Activated naive CD8-positive, alpha-beta T cell treated with anti-CD3 and anti-CD28 coated beads for 36 hours (primary cell): ENCODE data around the gene AMBRA1. TPM values are rescaled to one million over a fixed set of nuclear protein-coding genes. Genes with fewer than 3 reads are reported as not detected.

Experiments
- DNase-seq: peaks from one replicate; pipeline ENCODE4 v3.0.0; 2021
- H3K27ac Mint-ChIP-seq: one replicate; pipeline ENCODE4 v1.8.0; 2022; ENCODE audit warnings: mild to moderate bottlenecking, moderate library complexity, mixed read lengths
- H3K27me3 Mint-ChIP-seq: one replicate; pipeline ENCODE4 v1.8.0; 2022; ENCODE audit warnings: mild to moderate bottlenecking, mixed read lengths
- H3K36me3 Mint-ChIP-seq: one replicate; pipeline ENCODE4 v1.8.0; 2021; ENCODE audit warnings: mild to moderate bottlenecking, mixed read lengths
- H3K4me1 Mint-ChIP-seq: one replicate; pipeline ENCODE4 v1.8.0; 2021; ENCODE audit warnings: mixed read lengths
- H3K4me3 Mint-ChIP-seq: one replicate; pipeline ENCODE4 v1.8.0; 2022; ENCODE audit warnings: mild to moderate bottlenecking, moderate library complexity, mixed read lengths
- H3K9me3 Mint-ChIP-seq: one replicate; pipeline ENCODE4 v1.8.0; 2022; ENCODE audit warnings: mixed read lengths
- total RNA-seq, 2 experiments: library from RNA; stranded (reverse); gene quantifications; one replicate each; pipeline ENCODE4 v1.2.3, GENCODE V29; 2021

The AMBRA1 gene
- total RNA-seq, 2 experiments from 2014 or later: 24.6 to 27.2 TPM

DNA sequence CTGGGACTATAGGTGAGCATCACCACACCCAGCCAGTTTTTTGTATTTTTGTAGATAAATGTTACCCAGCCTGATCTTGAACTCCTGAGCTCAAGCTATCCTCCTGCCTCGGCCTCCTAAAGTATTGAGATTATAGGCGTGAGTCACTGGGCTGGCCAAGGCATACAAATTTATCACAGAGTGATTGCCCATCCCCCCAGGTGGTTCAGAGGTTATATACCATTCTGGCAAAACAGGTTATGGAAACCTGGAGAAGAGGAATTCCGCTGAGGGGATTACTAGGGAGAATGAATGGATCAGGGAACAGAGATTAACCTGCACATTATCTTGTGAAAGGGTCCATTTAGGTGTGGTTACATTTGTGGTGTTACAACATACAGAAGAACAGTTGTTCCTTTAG is 31.6 kb upstream of the AMBRA1 start:
- H3K36me3 Mint-ChIP-seq: peaks cover 15% of the 10 kb centered on the region
- no peak overlapping the region for H3K4me3 Mint-ChIP-seq
- no peak for DNase-seq
- no peaks in the 10 kb centered on the region for H3K27me3 Mint-ChIP-seq
- peaks cover 20% of the 10 kb centered on the region for H3K4me1 Mint-ChIP-seq
- H3K27ac Mint-ChIP-seq: no peak overlapping the region
- no peaks in the 10 kb centered on the region for H3K9me3 Mint-ChIP-seq

DNA sequence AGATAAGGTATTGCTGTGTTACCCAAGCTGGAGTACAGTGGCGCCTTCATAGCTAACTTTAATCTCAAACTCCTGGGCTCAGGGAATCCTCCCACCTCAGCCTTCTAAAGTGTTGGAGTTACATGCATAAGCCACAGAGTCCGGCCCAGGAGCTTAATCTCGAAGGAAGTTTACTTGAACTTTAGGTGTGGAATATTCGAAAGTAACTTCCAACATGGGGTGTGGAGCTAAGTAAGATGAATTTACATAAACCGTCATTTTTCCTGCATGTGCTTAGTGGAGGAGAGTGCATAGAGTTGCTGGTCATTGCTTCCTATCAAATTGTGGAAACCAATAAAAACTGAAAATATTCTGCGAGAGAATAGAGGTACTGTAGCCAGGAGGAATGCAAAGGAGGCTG is 25.0 kb upstream of the AMBRA1 start:
- no peaks in the 10 kb centered on the region for H3K27me3 Mint-ChIP-seq
- H3K9me3 Mint-ChIP-seq: no peaks in the 10 kb centered on the region
- H3K4me3 Mint-ChIP-seq: peak overlapping the region; percentile 52
- H3K36me3 Mint-ChIP-seq: peaks cover 6% of the 10 kb centered on the region
- DNase-seq: no peak
- H3K27ac Mint-ChIP-seq: no peak overlapping the region
- peaks cover 38% of the 10 kb centered on the region for H3K4me1 Mint-ChIP-seq

DNA sequence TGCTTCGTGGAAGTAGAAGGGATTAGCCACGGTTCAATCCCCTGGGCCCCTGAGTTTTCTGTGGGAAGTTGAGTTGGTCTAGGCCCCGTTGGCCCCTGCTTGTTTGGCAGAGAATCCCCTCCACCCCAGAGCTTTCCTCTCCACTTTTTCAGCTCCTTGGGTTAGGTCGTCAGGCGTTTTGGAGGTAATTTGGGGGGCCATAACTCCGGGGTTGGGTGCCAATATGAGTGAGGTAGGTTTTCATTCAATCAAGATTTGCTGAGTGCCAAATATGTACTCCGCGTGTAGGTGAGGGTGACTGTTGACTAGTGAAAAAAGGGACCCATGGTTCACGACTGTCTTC is 24.1 kb upstream of the AMBRA1 start:
- H3K4me1 Mint-ChIP-seq: peaks cover 40% of the 10 kb centered on the region

DNA sequence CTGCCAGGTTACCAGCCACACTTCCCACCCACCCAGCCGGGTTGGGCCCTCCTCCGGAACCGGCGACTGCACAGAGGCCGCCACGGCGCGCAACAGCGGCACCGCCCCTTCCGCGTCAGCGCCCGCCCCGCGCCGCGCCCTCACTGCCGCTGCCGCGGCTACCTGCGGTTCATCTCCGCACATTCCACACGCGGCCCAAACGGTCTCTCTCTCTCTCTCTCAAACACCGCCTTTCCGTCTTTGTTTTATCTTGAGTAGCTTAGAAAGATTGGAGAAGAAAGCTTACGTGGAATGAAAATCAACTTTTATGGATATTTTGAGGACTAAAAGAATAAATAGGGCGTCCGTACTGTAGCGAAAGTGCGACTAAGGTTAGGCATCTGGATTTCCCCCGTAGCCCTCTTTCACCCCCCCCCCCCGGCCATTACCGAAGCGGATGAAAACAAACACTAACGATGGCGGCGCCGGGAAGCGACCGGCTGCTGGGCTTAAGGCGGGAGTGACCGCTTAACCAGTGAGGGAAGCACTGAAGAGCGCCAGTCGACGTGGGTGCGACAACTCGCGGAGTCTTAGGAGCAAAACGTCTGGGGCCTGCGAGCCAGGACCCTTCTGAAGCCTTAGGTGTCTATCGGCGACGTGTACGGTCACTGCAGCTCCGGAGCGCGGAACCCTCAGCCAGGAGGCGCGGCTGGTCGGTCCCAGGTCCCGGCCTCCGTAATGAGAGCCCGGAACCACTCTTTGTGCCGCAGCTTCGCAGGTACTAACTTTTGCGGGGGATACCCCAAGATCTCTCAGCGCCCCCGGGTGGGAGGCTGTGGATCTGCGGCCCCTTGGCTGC is 23.5 kb upstream of the AMBRA1 start, which contains the start of the genes ATG13 and HARBI1:
TSS of gene ATG13 (plus strand) at position 420 of the 838 bp plus-strand sequence. CDS start 26,739 bp downstream, outside the sequence.
TSS of gene HARBI1 (minus strand) at position 94 of the 838 bp plus-strand sequence. CDS start 990 bp downstream, outside the sequence.
- Mint-ChIP-seq H3K9me3 (no peaks in the 10 kb centered on the region), H3K36me3 (peaks cover 6% of the 10 kb centered on the region), H3K4me1 (peaks cover 36% of the 10 kb centered on the region), H3K27ac (peak within 1 kb of the TSS; percentile 99), H3K27me3 (no peaks in the 10 kb centered on the region), H3K4me3 (peak within 1 kb of the TSS; percentile 93)
- DNase-seq: peak; percentile 97

More for the DNA sequence above, 24.1 kb upstream of the AMBRA1 start:
- no peaks in the 10 kb centered on the region for H3K27me3 Mint-ChIP-seq
- peak overlapping the region; percentile 99 for H3K27ac Mint-ChIP-seq
- peaks cover 6% of the 10 kb centered on the region for H3K36me3 Mint-ChIP-seq
- DNase-seq: no peak
- no peaks in the 10 kb centered on the region for H3K9me3 Mint-ChIP-seq
- H3K4me3 Mint-ChIP-seq: peak overlapping the region; percentile 93

DNA sequence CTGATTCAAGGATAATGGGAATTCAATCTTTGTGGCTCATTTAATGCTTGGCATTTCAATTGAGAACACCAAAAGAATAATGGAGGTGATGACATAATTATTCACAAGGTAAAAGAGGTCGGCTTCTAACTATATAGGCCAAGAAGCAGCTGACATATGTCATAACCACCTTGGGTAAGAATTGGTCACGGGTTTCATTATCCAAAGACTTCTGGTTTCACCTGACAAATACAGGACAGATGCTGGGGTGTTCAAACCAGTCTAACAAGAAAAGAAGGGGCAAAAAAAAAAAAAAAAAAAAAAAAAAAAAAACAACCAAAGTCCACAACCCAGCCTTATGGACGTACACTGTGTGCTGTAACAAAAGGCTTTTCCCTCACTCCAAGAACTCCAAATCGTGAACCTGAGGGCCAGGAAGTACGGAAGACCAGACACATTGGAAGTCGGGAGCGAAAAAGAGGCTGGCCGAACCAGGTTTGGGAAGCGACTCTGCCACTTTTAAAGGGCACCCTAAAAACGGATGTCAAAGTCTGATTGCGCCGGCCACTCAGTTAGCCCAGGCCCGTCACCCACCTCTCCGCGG is 22.8 kb upstream of the AMBRA1 start:
- H3K27me3 Mint-ChIP-seq: no peaks in the 10 kb centered on the region
- no peak for DNase-seq
- peak overlapping the region; percentile 99 for H3K27ac Mint-ChIP-seq
- H3K9me3 Mint-ChIP-seq: no peaks in the 10 kb centered on the region
- H3K4me3 Mint-ChIP-seq: peak overlapping the region; percentile 93
- H3K4me1 Mint-ChIP-seq: peaks cover 33% of the 10 kb centered on the region
- H3K36me3 Mint-ChIP-seq: peaks cover 4% of the 10 kb centered on the region

DNA sequence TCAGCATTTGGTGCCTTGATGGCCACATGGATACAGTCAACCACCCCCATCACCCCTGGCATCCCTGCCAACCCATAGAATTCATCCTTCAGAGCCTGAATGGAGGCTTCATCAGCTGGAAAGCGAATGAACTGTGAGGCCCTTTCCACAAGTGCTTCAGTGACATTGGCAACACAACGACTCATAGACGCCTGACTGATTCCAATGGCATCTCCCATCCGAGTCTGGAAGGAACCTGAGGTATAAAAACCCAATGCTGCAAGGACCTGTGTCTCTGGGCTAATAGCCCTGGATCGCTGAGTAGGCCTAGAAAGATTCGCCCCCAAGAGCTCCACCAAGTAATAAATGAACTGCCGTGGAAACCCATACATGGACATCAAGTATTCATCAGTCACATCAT is 21.9 kb upstream of the AMBRA1 start:
- H3K36me3 Mint-ChIP-seq: no peaks in the 10 kb centered on the region
- no peak overlapping the region for H3K27ac Mint-ChIP-seq
- H3K9me3 Mint-ChIP-seq: no peaks in the 10 kb centered on the region
- peaks cover 28% of the 10 kb centered on the region for H3K4me1 Mint-ChIP-seq
- peak overlapping the region; percentile 93 for H3K4me3 Mint-ChIP-seq
- DNase-seq: no peak
- H3K27me3 Mint-ChIP-seq: no peaks in the 10 kb centered on the region

DNA sequence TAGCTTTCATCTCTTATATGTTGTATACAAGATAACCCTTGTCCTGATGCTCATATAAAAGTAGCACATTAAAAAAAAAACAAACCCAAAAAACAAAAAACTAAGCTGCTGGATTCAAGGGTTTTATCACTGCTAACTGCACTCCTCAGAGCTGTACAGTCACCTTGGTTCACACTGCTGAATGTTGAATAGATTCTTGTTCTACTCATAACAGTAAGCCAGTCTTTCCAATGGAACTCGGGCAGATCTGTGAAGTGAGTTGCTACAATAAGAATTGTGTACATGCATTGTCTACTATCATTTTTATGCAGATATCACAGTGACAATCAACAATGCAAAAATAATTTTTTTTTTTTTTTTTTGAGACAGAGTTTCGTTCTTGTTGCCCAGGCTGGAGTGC is 18.5 kb upstream of the AMBRA1 start:
- Mint-ChIP-seq H3K27me3 (no peaks in the 10 kb centered on the region), H3K9me3 (no peaks in the 10 kb centered on the region), H3K27ac (no peak overlapping the region), H3K4me3 (no peak overlapping the region), H3K4me1 (peaks cover 14% of the 10 kb centered on the region), H3K36me3 (no peaks in the 10 kb centered on the region)
- no peak for DNase-seq

DNA sequence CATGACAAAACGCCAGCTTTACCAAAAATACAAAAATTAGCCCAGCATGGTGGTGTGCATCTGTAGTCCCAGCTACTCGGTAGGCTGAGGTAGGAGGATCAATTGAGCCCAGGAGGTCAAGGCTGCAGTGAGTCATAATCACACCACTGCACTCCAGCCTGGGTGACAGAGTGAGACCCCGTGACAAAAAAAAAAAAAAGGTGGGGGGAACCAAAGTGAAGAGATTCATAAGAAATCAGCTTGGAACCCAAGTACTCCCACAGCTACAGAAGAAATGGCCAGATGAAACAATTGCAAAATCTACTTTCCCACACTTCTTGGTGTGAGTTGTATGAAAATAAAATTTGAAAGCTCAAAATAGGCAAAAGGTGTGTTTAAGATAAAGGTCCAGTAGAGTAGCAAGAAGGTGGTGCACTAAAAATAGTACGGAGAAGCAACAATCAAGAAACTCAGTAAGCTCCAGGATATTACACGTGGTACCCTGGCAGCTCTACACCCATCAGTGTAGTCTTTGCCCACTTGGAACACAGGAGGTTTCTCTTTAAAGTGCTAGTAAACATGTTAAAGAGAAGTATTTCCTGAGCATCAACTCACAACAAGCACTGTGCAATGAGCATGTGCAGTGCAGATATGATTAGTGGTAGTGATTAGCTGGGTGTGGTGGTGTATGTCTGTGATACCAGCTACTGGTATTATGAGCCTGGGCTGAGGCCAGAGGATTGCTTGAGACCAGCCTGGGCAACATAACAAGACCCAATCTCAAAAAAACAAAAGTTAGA is 17.9 kb upstream of the AMBRA1 start:
- no peak for DNase-seq
- Mint-ChIP-seq H3K27ac (no peak overlapping the region), H3K4me1 (peaks cover 13% of the 10 kb centered on the region), H3K27me3 (no peaks in the 10 kb centered on the region), H3K4me3 (no peak overlapping the region), H3K36me3 (no peaks in the 10 kb centered on the region), H3K9me3 (no peaks in the 10 kb centered on the region)

DNA sequence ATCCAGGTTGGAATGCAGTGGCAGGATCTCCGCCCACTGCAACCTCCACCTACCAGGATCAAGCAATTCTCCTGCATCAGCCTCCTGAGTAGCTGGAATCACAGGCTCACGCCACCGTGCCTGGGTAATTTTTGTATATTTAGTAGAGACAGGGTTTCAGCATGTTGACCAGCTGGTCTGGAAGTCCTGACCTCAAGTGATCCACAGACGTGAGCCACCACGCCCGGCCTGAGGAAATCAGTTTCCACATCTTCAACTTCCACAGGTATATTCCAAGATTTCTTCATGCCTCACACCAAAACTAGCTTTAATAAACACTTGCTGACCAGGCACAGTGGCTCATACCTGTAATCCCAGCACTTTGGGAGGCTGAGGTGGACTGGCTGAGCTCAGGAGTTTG is 15.6 kb upstream of the AMBRA1 start:
- H3K4me3 Mint-ChIP-seq: no peak overlapping the region
- no peaks in the 10 kb centered on the region for H3K36me3 Mint-ChIP-seq
- H3K9me3 Mint-ChIP-seq: no peaks in the 10 kb centered on the region
- peaks cover 2% of the 10 kb centered on the region for H3K4me1 Mint-ChIP-seq
- no peaks in the 10 kb centered on the region for H3K27me3 Mint-ChIP-seq
- DNase-seq: no peak
- H3K27ac Mint-ChIP-seq: no peak overlapping the region

DNA sequence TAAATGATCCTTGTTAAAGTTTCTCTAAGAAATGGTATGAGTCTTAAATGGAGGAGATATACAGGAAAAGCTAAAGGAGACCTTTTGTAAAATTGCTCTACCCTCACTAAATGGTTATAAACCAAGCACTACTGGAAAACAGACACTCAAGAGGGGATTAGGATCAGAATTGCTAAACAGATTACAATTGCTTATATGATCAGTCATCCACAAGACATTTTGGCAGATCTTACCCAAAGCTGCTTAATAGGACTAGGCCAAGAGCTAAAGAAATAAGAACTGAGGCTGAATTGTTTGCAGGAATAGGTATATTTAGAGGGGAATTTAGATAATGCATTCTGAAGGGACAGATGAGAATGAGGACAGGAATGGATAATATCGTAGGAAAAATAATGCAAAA is 13.7 kb upstream of the AMBRA1 start:
- no peak overlapping the region for H3K27ac Mint-ChIP-seq

DNA sequence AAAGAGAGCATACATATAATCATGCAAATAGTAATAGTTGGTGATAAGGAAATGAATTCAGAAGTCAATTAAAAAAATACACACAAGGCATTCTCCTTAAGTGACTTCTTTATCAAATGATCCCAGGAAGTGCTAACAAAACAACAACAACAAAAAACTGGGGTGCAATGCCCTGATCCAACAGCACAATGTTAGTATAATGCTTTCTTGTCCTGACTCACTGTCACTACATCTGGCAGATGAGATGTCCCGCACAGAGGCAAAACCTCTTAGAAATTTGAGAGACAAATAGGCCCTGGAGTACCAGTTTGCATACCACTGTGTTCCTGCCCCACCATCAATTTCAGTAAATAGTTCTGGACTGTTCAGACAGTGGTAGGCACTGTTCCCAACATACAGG is 11.0 kb upstream of the AMBRA1 start:
- H3K4me1 Mint-ChIP-seq: peaks cover 5% of the 10 kb centered on the region
- no peak for DNase-seq
- no peaks in the 10 kb centered on the region for H3K36me3 Mint-ChIP-seq
- H3K27me3 Mint-ChIP-seq: no peaks in the 10 kb centered on the region
- no peak overlapping the region for H3K27ac Mint-ChIP-seq
- H3K9me3 Mint-ChIP-seq: no peaks in the 10 kb centered on the region
- no peak overlapping the region for H3K4me3 Mint-ChIP-seq

More for the DNA sequence above, 13.7 kb upstream of the AMBRA1 start:
- no peaks in the 10 kb centered on the region for H3K27me3 Mint-ChIP-seq
- H3K9me3 Mint-ChIP-seq: no peaks in the 10 kb centered on the region
- peaks cover 5% of the 10 kb centered on the region for H3K4me1 Mint-ChIP-seq
- no peaks in the 10 kb centered on the region for H3K36me3 Mint-ChIP-seq
- no peak for DNase-seq
- no peak overlapping the region for H3K4me3 Mint-ChIP-seq

DNA sequence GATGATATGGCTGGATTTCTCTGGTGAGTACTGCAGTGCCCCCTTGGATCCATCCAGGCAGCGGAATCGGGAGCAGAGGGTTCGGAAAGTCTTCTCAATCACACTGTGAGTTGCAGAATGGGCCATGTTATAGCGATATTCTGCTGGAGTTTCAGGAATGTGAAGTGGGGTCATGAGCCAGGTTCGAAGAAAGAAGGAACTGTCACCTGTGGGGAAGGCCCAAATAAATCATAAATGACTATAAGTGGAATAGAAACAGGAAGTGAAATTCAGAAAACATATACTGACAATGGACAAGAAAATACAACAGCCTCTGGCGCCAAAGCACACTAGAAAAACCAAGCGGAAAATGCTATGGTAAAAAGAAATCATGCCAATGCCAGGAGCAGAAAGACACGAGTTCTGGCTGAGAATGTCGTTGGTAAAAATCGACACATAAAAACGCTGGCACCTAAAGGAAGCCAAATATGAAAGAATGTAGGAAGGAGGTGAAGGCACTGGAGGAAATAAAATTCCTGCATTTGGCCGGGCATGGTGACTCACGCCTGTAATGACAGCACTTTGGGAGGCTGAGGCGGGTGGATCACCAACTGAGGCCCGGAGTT is 10.0 kb upstream of the AMBRA1 start:
- DNase-seq: no peak
- no peak overlapping the region for H3K4me3 Mint-ChIP-seq
- H3K4me1 Mint-ChIP-seq: peaks cover 5% of the 10 kb centered on the region
- no peaks in the 10 kb centered on the region for H3K36me3 Mint-ChIP-seq
- no peak overlapping the region for H3K27ac Mint-ChIP-seq
- H3K27me3 Mint-ChIP-seq: no peaks in the 10 kb centered on the region
- no peaks in the 10 kb centered on the region for H3K9me3 Mint-ChIP-seq

DNA sequence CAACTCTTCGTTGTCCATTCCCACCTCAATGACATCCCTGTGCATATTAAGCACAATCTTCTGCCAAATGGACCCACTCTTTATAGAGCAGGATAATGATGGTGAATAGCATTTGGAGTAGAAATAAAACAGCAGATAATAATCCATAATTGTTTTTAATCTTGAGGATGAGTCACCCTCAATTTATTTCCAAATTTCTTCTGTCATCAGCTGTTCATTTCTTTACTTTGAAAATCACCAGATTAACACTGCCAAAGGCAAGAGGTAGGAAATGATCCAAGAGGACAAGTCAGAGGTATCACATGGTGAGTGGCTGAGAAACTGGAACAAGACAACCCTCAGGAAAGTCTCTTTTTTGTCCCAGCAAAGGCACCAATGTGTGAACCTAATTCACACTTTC is 7.3 kb upstream of the AMBRA1 start:
- Mint-ChIP-seq H3K4me1 (peaks cover 5% of the 10 kb centered on the region), H3K27me3 (no peaks in the 10 kb centered on the region)
- DNase-seq: no peak

DNA sequence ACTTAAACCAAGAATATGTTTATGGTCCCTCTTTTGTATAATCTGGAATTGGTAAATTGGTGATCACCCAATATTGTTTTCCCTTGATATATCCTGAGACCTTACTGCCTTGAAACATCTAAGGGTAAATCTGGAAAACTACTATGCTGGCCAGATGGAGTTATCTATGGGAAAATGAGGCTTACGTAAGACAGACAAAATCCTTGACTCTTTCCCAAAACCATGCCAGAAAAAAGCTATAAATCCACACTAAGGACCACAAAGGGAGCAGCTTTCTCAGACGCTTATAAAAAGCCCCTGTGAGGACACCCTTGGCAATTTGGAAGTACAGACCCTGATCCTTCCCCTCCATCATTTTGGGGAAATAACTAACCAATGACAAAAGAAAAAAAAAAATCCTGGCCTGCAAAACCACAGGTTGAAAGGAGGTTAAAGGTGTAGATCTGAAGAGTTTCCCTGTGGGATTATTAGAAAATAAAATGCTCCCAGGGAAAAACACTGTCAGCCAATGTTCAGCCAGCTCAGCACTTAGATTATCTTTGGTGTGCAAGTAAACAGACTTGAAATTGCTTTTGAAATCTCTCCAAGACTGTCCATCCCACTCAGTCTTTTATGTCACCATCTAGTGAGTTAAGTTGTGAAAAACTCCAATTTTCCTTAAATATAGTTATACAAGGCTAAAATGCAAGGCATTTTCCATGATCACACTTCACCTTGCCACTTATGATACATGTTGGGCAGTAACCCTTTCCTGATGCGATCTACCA is 6.6 kb upstream of the AMBRA1 start:
- H3K27ac Mint-ChIP-seq: no peak overlapping the region
- no peaks in the 10 kb centered on the region for H3K36me3 Mint-ChIP-seq
- no peak overlapping the region for H3K4me3 Mint-ChIP-seq
- peaks cover 5% of the 10 kb centered on the region for H3K4me1 Mint-ChIP-seq
- no peaks in the 10 kb centered on the region for H3K9me3 Mint-ChIP-seq
- DNase-seq: no peak
- H3K27me3 Mint-ChIP-seq: no peaks in the 10 kb centered on the region

More for the DNA sequence above, 7.3 kb upstream of the AMBRA1 start:
- H3K36me3 Mint-ChIP-seq: no peaks in the 10 kb centered on the region
- no peaks in the 10 kb centered on the region for H3K9me3 Mint-ChIP-seq
- H3K27ac Mint-ChIP-seq: no peak overlapping the region
- no peak overlapping the region for H3K4me3 Mint-ChIP-seq
